Hepatocyte (in vitro differentiated cells): ENCODE data around the gene RGS6.

Experiments
- EZH2 ChIP-seq: fragments of 200-600 bp; sonication (generic); IDR thresholded peaks from 2 replicates; pipeline ENCODE4 v1.6.1; 2016; ENCODE audit warnings: antibody characterized with exemption, mild to moderate bottlenecking, borderline replicate concordance
- TF ChIP-seq, protein P1 (sequence below): fragments of 200-600 bp; sonication (generic); IDR thresholded peaks from 2 replicates; pipeline ENCODE4 v1.5.1; 2016; ENCODE audit warnings: antibody characterized with exemption, mild to moderate bottlenecking; ENCODE audit not compliant: poor library complexity

DNA sequence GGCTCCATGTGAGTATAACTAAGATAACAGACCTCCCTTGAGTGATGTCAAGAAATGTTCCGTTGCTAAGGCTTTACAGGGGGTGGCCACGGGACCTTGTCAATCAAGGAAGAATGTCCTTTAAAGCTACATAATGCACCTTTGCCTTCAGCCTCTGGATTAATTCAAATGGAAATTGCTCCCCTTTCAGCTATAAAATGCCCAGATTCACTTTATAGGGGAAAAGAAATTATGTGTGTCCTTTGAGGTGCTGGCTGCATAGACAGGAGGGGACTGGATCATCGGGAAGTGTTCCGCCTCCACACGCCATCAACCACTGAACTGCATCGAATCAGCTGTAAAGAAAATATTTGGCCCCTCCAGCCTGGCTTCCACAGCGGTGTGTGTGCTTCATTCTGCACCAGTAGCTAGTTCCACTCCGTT is 546.3 kb downstream of the RGS6 start:
- TF ChIP-seq, protein P1, sequence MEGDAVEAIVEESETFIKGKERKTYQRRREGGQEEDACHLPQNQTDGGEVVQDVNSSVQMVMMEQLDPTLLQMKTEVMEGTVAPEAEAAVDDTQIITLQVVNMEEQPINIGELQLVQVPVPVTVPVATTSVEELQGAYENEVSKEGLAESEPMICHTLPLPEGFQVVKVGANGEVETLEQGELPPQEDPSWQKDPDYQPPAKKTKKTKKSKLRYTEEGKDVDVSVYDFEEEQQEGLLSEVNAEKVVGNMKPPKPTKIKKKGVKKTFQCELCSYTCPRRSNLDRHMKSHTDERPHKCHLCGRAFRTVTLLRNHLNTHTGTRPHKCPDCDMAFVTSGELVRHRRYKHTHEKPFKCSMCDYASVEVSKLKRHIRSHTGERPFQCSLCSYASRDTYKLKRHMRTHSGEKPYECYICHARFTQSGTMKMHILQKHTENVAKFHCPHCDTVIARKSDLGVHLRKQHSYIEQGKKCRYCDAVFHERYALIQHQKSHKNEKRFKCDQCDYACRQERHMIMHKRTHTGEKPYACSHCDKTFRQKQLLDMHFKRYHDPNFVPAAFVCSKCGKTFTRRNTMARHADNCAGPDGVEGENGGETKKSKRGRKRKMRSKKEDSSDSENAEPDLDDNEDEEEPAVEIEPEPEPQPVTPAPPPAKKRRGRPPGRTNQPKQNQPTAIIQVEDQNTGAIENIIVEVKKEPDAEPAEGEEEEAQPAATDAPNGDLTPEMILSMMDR = no peak
- TF ChIP-seq EZH2 = no peak
